Measurements from ENCODE around the gene MAP3K7CL. TPM values are rescaled to one million over a fixed set of nuclear protein-coding genes. Genes with fewer than 3 reads are reported as not detected.

Gene MAP3K7CL
- total RNA-seq, 1 experiment from 2014 or later, result 0.15 TPM

GRCh38 chr21:29196670-29197191, 66.3 kb downstream of the MAP3K7CL start:
- no peak overlapping the region for H3K27ac Mint-ChIP-seq
- no peak for DNase-seq (ENCODE audit: low spot score)
- no peaks in the 10 kb centered on the region for H3K27me3 Mint-ChIP-seq (ENCODE audit: low read depth)
- ChIA-PET CTCF (interaction anchor here (1.3 kb wide), 1 partner anchor 165 kb away, joined by 3 read pairs; no protein-coding TSS in a partner anchor), POLR2A (interaction anchor here (0.6 kb wide), 1 partner anchor 21 kb away, joined by 13 read pairs; no protein-coding TSS in a partner anchor)
- no peak overlapping the region for H3K4me3 Mint-ChIP-seq
- peaks cover 29% of the 10 kb centered on the region for H3K36me3 Mint-ChIP-seq
- peaks cover 43% of the 10 kb centered on the region for H3K9me3 Mint-ChIP-seq
- ATAC-seq, result no peak
- peaks cover 37% of the 10 kb centered on the region for H3K4me1 Mint-ChIP-seq
- no peak for TF ChIP-seq ERG (CRISPR knock-in tag; IDR thresholded peaks at IDR 0.05)
- no peak for TF ChIP-seq JAZF1 (CRISPR knock-in tag; IDR thresholded peaks at IDR 0.05)
- TF ChIP-seq HMGA2 (CRISPR knock-in tag; IDR thresholded peaks at IDR 0.05), result no peak
- no peak for TF ChIP-seq NR3C1 (CRISPR knock-in tag; conservative IDR thresholded peaks at IDR 0.05; ENCODE audit: low read depth)
- TF ChIP-seq EMX1 (CRISPR knock-in tag; IDR thresholded peaks at IDR 0.05), result no peak
- TF ChIP-seq OVOL2 (CRISPR knock-in tag; IDR thresholded peaks at IDR 0.05; ENCODE audit: borderline replicate concordance), result no peak
- TF ChIP-seq, protein P1, sequence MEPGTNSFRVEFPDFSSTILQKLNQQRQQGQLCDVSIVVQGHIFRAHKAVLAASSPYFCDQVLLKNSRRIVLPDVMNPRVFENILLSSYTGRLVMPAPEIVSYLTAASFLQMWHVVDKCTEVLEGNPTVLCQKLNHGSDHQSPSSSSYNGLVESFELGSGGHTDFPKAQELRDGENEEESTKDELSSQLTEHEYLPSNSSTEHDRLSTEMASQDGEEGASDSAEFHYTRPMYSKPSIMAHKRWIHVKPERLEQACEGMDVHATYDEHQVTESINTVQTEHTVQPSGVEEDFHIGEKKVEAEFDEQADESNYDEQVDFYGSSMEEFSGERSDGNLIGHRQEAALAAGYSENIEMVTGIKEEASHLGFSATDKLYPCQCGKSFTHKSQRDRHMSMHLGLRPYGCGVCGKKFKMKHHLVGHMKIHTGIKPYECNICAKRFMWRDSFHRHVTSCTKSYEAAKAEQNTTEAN (CRISPR knock-in tag; IDR thresholded peaks at IDR 0.05), result no peak
- TF ChIP-seq NR1H2 (CRISPR knock-in tag; IDR thresholded peaks at IDR 0.05), result no peak
- TF ChIP-seq ZNF263 (CRISPR knock-in tag; IDR thresholded peaks at IDR 0.05; ENCODE audit: low read depth), result no peak
- TF ChIP-seq, protein P2, sequence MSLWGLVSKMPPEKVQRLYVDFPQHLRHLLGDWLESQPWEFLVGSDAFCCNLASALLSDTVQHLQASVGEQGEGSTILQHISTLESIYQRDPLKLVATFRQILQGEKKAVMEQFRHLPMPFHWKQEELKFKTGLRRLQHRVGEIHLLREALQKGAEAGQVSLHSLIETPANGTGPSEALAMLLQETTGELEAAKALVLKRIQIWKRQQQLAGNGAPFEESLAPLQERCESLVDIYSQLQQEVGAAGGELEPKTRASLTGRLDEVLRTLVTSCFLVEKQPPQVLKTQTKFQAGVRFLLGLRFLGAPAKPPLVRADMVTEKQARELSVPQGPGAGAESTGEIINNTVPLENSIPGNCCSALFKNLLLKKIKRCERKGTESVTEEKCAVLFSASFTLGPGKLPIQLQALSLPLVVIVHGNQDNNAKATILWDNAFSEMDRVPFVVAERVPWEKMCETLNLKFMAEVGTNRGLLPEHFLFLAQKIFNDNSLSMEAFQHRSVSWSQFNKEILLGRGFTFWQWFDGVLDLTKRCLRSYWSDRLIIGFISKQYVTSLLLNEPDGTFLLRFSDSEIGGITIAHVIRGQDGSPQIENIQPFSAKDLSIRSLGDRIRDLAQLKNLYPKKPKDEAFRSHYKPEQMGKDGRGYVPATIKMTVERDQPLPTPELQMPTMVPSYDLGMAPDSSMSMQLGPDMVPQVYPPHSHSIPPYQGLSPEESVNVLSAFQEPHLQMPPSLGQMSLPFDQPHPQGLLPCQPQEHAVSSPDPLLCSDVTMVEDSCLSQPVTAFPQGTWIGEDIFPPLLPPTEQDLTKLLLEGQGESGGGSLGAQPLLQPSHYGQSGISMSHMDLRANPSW (CRISPR knock-in tag; conservative IDR thresholded peaks at IDR 0.05; ENCODE audit: low read depth), result no peak
- no peak for TF ChIP-seq ZNF416 (CRISPR knock-in tag; IDR thresholded peaks at IDR 0.05)
- no peak for TF ChIP-seq NR2C2 (CRISPR knock-in tag; IDR thresholded peaks at IDR 0.05)
- no peak for TF ChIP-seq ELF4 (CRISPR knock-in tag; IDR thresholded peaks at IDR 0.05; ENCODE audit: low read depth)
- TF ChIP-seq ZNF317 (CRISPR knock-in tag; IDR thresholded peaks at IDR 0.05; ENCODE audit: borderline replicate concordance, low read depth), result no peak

- no peak overlapping the region for H3K4me3 Mint-ChIP-seq
- ChIA-PET POLR2A (no interaction called here), CTCF (no interaction called here)
- H3K36me3 Mint-ChIP-seq, result peaks cover 33% of the 10 kb centered on the region
- H3K27ac Mint-ChIP-seq, result no peak overlapping the region
- ATAC-seq (no peak), DNase-seq (ENCODE audit: low spot score) (no peak)
- peaks cover 49% of the 10 kb centered on the region for H3K9me3 Mint-ChIP-seq
- H3K27me3 Mint-ChIP-seq (ENCODE audit: low read depth), result no peaks in the 10 kb centered on the region
- H3K4me1 Mint-ChIP-seq, result peaks cover 2% of the 10 kb centered on the region
- TF ChIP-seq TCF7 (CRISPR knock-in tag; IDR thresholded peaks at IDR 0.05; ENCODE audit: low read depth) (no peak), ZNF532 (CRISPR knock-in tag; IDR thresholded peaks at IDR 0.05; ENCODE audit: borderline replicate concordance) (no peak), ELF4 (CRISPR knock-in tag; IDR thresholded peaks at IDR 0.05; ENCODE audit: low read depth) (no peak), FOXK1 (CRISPR knock-in tag; IDR thresholded peaks at IDR 0.05) (no peak), PREB (CRISPR knock-in tag; IDR thresholded peaks at IDR 0.05; ENCODE audit: borderline replicate concordance) (no peak), ZNF425 (CRISPR knock-in tag; conservative IDR thresholded peaks at IDR 0.05) (no peak), CDX4 (CRISPR knock-in tag; IDR thresholded peaks at IDR 0.05; ENCODE audit: borderline replicate concordance) (no peak), CREM (CRISPR knock-in tag; IDR thresholded peaks at IDR 0.05) (no peak)
Observed at GRCh38 chr21:29201186-29201585, 70.7 kb downstream of the MAP3K7CL start.

All from WTC11 (cell line).